ENCODE results near the gene ANKRD18B. TPM values are rescaled to one million over a fixed set of nuclear protein-coding genes. Genes with fewer than 3 reads are reported as not detected.
"Not testable (repeated sequence)": the region's sequence is repeated elsewhere in the genome, so short reads cannot be mapped to it uniquely, and the experiment has no call there.

Gene ANKRD18B
- total RNA-seq = 0.40 TPM

DNA sequence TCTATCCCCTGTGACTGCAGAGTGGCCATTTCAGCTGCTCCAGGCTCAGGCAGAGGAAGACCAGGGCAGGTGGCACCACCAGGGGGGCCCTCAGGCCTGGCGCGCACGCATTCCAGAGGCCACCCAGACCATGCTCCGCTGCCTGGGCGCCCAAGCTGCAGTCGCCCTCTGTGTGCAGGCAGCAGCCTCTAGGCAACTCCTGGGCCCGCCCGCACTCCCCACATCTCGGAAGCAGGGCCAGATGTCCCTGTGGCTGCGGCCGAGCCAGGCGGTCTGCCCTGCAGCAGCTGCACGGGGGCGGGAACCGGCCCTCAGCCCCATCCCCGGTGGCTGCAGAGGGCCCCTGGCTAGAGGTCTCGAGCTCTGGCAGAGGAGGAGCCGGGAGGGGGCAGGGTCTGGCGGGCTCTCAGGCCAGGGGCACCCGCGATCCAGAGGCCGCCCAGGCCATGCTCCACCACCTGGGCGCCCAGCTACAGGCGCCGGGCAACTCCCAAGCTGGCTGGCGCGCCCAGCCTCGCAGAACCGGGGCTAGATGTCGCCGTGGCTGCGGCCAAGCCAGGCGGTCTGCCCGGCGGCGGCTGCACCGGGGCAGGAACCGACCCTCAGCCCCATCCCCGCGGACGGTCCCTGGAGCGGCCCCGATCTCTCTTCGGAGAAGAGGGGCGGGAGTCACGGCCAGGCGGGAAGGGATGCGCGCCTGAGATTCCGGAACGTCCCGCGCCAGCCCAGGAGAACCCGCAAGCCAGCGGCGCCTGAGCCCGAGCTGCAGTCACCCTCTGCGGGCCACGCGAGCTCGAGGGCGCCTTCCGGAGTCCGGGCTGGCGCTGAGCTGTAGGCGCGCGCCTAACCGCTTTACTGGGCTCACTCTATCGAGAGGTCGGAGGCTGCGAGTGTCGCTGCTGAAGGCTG is at the start of gene ANKRD18B:
TSS of gene ANKRD18B (plus strand) at position 855 of the 909 bp plus-strand sequence. CDS start 239 bp downstream, outside the sequence.
- peak; percentile 94 for ATAC-seq
- peak; percentile 63 for DNase-seq (ENCODE audit: low spot score)

- ATAC-seq (no peak), DNase-seq (ENCODE audit: low spot score) (no peak)
Measured at GRCh38 chr9:33475357-33475756, 48.7 kb upstream of the ANKRD18B start.

DNA sequence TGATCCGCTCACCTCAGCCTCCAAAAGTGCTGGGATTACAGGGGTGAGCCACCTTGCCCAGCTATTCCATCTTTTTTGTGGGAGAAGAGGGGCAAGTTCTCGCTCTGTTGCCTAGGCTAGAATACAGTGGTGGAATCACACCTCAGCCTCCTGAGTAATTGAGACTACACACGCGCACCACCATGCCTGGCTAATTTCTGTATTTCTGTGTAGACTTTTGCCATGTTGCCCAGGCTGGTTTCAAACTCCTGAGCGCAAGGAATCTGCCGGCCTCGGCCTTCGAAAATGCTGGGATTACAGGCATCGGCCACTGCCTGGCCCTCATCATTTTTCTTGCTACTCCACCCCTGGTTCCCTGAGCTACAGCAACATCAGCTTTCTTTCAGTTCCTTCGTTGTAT is 47.5 kb upstream of the ANKRD18B start:
- ATAC-seq (no peak), DNase-seq (ENCODE audit: low spot score) (peak; percentile 32)

DNA sequence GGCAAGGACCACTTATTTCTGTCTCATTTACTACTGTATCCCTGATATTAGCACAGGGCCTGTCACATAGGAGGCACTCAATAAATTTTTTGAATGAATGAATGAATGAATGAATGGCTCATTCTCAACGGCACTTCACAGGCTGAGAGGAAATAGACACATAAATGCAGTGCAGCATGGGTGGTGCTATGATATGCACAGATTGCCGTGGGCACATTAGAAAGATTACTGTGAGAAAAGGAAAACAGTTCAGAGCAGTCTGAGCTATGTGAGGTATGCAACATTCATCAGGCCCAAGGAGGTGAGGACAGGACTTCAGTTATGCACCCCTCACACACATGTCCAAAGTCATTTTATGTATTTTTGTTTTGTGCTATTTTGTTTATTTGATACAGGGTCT is 43.9 kb upstream of the ANKRD18B start:
- DNase-seq (ENCODE audit: low spot score) (no peak), ATAC-seq (no peak)

GRCh38 chr9:33480976-33481375 is 43.1 kb upstream of the ANKRD18B start:
- ATAC-seq = no peak
- no peak for DNase-seq (ENCODE audit: low spot score)

GRCh38 chr9:33485312-33485711 is 38.7 kb upstream of the ANKRD18B start:
- not testable (repeated sequence) for ATAC-seq; DNase-seq (ENCODE audit: low spot score)

DNA sequence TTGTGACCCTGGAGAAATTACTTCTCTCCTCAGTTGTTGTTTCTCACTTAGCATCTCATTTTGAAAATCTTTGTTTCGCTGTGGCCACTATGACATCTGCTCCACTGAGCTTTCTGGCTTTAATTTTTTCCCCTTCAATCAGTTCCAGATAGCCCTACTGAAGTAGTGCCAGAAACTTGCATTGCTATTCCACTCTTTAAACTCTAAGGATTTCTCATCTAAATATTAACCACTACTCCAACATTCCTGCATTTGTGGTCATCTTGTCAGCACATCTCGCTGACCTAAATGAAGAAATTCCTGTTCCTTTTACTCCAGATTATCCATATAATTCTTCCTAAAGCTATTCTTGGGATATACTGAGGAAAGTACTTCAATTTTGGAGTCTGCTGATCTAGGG is 35.0 kb upstream of the ANKRD18B start:
- no peak for ATAC-seq
- no peak for DNase-seq (ENCODE audit: low spot score)

- not testable (repeated sequence) for ATAC-seq; DNase-seq (ENCODE audit: low spot score)
Measured at GRCh38 chr9:33493819-33494218, 30.2 kb upstream of the ANKRD18B start.

DNA sequence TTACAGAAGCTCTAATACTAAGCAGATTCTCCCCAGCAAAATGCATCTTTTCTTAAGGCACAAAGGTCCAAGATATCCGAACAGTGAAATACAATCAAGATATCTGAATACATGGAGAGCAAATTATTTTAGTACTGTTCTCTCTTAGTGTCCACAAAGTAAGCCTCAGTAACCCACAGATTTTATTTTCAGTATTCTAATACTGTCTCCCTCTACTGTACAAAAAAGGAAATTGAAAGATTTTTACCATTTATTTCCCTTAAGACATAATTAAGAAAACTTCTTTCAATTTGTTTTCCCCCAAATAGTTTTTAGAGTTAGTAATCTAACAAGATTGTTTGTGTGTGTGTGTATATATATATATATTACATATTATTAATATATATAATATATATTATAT is 25.7 kb upstream of the ANKRD18B start:
- DNase-seq (ENCODE audit: low spot score) = no peak
- peak; percentile 57 for ATAC-seq

GRCh38 chr9:33506626-33507370 is 17.3 kb upstream of the ANKRD18B start:
- peak; percentile 42 for ATAC-seq

DNA sequence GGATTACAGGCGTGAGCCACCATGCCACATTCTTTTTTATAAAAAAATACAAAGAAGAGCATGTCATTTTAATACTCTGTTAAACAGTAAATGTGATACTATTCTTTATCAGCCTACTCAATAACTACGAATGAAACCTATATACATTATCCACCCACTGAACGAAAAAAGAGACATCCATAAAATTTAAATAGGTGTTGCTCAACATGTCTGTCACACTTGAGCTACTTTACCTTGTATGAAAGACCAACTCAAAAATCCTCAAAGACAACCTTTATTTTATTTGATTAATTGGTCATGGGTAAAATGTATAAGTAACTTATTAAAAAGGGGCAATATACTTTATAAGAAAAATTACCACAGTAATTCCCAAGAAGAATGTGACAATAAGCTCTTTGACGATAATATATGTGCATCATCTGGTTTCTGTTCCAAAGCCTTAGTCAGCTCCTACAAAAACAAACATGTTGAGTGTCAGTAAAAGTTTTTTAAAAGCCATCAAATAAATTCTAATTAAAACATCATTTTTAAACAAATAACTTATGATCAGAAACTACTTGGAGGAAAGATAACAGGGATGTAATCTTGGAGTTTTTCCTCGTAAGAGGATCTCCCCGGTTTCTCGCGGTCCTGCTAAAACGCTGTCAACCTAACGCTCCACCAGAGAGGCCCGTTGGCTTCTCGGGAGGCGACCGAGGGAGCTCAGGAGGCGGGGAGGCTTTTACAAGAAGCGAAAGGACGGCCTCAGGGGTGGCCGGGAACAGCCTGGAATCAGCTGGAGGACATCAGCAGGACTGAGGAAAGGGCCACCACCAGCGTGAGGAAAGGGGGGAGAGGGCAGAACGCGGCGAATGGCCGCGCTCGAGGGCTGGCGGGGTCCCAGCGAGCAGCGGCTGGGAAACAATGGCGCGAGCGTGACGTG is 13.5 kb upstream of the ANKRD18B start:
- DNase-seq (ENCODE audit: low spot score) (peak; percentile 69), ATAC-seq (peak; percentile 90)

More at GRCh38 chr9:33506626-33507370, 17.3 kb upstream of the ANKRD18B start:
- no peak for DNase-seq (ENCODE audit: low spot score)

DNA sequence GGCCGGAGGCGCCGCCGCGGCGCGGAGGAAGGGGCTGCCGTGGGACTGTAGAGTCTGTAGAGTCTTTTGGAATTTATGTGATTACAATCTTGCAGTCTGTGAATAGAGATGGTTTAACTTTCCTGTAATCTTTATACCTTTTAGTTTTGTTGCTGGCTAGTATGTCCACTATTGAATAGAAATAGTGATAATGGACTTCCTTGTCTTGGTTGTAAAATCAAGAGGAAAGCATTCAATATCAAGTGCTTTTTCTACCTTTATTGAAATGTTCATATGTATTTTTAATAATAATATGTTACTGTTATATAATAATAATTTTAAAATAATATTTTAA is 12.9 kb upstream of the ANKRD18B start:
- DNase-seq (ENCODE audit: low spot score); ATAC-seq: not testable (repeated sequence)

- not testable (repeated sequence) for ATAC-seq; DNase-seq (ENCODE audit: low spot score)
Measured at GRCh38 chr9:33512535-33512934, 11.5 kb upstream of the ANKRD18B start.

- not testable (repeated sequence) for ATAC-seq; DNase-seq (ENCODE audit: low spot score)
Measured at GRCh38 chr9:33515342-33515995, 8.6 kb upstream of the ANKRD18B start.

DNA sequence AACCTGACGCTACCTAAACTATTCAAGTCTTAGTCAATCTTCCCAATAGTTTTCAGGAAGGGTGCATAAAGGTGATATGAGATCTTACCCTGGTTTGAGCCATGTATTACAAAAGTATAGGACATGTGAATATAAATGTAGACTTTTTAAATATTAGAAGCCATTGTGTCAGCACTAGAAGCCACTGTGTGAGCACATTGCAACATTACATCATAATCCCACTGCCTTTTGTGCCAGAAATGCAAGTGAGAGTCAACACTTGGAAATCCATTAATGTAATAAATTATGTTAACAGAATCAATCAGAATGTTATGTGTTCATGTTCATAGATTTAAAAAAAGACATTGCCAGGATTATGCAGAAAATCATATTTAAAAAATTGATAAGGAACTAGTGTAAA is 7.7 kb upstream of the ANKRD18B start:
- ATAC-seq; DNase-seq (ENCODE audit: low spot score): not testable (repeated sequence)

- ATAC-seq (peak; percentile 84), DNase-seq (ENCODE audit: low spot score) (no peak)
Measured at GRCh38 chr9:33517373-33517772, 6.7 kb upstream of the ANKRD18B start.

DNA sequence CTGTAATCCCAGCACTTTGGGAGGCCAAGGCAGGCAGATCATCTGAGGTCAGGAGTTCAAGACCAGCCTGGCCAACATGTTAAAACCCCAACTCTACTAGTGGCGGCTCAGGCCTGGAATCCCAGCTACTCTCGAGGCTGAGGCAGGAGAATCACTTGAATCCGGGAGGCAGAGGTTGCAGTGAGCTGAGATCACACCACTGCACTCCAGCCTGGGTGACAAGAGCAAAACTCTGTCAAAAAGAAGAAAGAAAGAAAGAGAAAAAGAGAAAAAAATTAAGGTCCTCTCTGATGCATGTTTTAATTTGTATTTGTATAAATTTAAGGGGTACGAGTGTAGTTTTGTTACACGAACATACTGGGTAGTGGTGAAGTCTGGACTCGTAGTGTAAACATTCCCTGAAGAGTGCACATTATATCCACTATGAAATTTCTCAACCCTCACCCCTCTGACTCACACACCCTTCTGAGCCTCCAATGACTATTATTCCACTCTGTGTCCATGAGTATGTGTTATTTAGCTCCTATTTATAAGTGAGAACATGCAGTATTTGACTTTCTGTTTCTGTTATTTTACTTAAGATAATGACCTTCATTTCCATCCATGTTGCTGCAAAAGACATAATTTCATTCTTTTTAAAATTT is 6.0 kb upstream of the ANKRD18B start:
- ATAC-seq; DNase-seq (ENCODE audit: low spot score): not testable (repeated sequence)

GRCh38 chr9:33521861-33522260 is 2.2 kb upstream of the ANKRD18B start:
- ATAC-seq; DNase-seq (ENCODE audit: low spot score): not testable (repeated sequence)

DNA sequence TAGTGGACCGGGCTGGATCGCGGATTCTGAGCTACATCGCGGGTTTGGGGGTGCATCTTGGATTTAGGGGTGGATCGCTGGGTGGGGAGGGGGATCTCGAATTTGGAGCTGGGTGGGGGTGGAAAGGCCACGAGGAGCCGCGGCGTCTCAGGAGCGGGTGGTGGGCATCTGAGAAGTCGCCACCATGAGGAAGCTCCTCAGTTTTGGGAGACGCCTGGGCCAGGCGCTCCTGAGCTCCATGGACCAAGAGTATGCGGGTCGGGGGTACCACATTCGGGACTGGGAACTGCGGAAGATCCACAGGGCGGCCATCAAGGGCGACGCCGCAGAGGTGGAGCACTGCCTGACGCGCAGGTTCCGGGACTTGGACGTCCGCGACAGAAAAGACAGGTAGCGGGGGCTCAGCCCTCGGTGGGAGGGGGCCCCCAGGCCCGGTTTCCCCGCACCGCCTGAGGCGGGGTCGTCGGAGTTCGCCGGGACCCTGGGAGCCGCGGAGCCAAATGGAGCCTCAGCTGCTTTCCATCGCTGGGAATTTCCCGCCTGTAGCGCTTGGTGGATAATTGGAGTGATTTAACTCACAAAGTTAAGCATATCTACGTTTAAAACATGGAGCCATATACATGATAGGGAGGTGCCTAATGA is 376 bp downstream of the ANKRD18B start:
- ATAC-seq = peak; percentile 29
- no peak for DNase-seq (ENCODE audit: low spot score)

All from left lobe of liver (tissue), 2 donors.